ENCODE results near the gene PTPRN2.

The PTPRN2 gene

DNA sequence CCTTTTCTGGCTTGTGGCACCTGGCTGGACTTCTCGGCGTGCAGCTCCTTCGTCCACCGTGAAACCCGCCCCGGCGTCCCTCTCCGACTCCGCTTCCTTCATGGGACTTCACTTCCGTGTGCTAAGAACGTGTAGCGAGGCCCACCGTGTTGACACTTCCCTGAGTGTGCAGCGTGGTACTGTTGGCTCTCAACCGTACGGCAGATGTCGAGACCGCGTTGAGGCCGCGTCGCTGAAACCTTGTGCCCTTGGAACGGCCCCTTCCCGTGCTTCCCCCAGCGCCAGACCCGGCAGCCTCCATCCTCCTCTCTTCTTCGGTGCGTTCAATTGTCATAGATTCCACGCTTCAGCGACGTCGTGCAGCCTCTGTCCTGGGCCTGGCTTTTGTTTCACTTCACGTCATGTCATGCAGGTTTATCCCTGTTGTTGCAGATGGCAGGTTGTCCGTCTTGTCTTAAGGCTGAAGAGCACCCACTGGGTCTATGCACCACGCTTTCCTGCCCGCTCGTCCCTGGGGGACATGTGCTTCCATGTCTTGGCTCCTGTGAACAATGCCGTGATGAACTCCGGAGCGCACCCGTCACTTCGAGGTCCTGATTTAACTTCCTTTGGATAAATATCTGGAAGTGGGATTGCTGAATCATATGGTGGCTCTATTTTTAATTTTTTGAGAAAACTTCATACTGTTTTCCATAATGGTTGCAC, 785.5 kb downstream of the PTPRN2 start:
- Histone ChIP-seq H3K4me1 (ENCODE audit: control insufficient read depth, insufficient read depth, low read length) (no peaks in the 10 kb centered on the region), H3K36me3 (ENCODE audit: control insufficient read depth, insufficient read depth, low read length) (no peaks in the 10 kb centered on the region), H3K4me3 (ENCODE audit: low read depth, low read length) (no peak overlapping the region), H3K9me3 (ENCODE audit: control insufficient read depth, insufficient read depth, low read depth, low read length) (peaks cover 8% of the 10 kb centered on the region; the same call in 1 of the 2 replicates), H3K27me3 (ENCODE audit: control insufficient read depth, insufficient read depth, low read length) (no peaks in the 10 kb centered on the region), H3K27ac (ENCODE audit: low read depth, low read length) (no peak overlapping the region), H3K9ac (ENCODE audit: low read length) (no peak overlapping the region)

- no peaks in the 10 kb centered on the region for H3K27me3 ChIP-seq (ENCODE audit: control insufficient read depth, insufficient read depth, low read length)
- no peaks in the 10 kb centered on the region for H3K4me1 ChIP-seq (ENCODE audit: control insufficient read depth, insufficient read depth, low read length)
- H3K9ac ChIP-seq (ENCODE audit: low read length), result no peak overlapping the region
- H3K4me3 ChIP-seq (ENCODE audit: low read depth, low read length), result no peak overlapping the region
- H3K9me3 ChIP-seq (ENCODE audit: control insufficient read depth, insufficient read depth, low read depth, low read length), result peaks cover 6% of the 10 kb centered on the region; the same call in 1 of the 2 replicates
- H3K27ac ChIP-seq (ENCODE audit: low read depth, low read length), result no peak overlapping the region
- H3K36me3 ChIP-seq (ENCODE audit: control insufficient read depth, insufficient read depth, low read length), result no peaks in the 10 kb centered on the region
Measured at GRCh38 chr7:157801113-157801512, 786.5 kb downstream of the PTPRN2 start.

DNA sequence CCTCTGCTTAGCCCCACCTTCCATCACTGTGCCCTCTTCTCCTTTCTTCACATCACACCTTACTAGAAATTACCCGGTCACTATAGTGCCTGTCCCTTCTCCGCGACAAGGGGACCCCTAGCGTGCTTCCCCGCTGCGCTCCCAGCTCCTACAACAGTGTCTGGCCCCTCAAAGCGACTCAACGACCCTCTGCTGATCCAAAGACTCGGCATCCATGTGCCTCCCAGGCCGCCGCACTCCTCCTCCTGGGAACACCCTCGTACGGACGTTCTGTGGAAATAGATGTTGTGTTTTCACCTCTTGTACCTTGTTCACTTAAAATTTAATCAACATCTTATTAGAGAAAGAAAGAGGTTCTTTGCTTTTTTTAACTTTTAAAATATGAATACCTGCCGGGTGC, 787.3 kb downstream of the PTPRN2 start:
- Histone ChIP-seq H3K4me3 (ENCODE audit: low read depth, low read length) (no peak overlapping the region), H3K27me3 (ENCODE audit: control insufficient read depth, insufficient read depth, low read length) (no peaks in the 10 kb centered on the region), H3K9ac (ENCODE audit: low read length) (no peak overlapping the region), H3K9me3 (ENCODE audit: control insufficient read depth, insufficient read depth, low read depth, low read length) (peaks cover 7% of the 10 kb centered on the region; the same call in 1 of the 2 replicates), H3K4me1 (ENCODE audit: control insufficient read depth, insufficient read depth, low read length) (peaks cover 6% of the 10 kb centered on the region), H3K36me3 (ENCODE audit: control insufficient read depth, insufficient read depth, low read length) (no peaks in the 10 kb centered on the region), H3K27ac (ENCODE audit: low read depth, low read length) (no peak overlapping the region)

GRCh38 chr7:157799076-157799685, 788.4 kb downstream of the PTPRN2 start:
- Histone ChIP-seq H3K4me3 (ENCODE audit: low read depth, low read length) (no peak overlapping the region), H3K27me3 (ENCODE audit: control insufficient read depth, insufficient read depth, low read length) (no peaks in the 10 kb centered on the region), H3K4me1 (ENCODE audit: control insufficient read depth, insufficient read depth, low read length) (peaks cover 16% of the 10 kb centered on the region)

DNA sequence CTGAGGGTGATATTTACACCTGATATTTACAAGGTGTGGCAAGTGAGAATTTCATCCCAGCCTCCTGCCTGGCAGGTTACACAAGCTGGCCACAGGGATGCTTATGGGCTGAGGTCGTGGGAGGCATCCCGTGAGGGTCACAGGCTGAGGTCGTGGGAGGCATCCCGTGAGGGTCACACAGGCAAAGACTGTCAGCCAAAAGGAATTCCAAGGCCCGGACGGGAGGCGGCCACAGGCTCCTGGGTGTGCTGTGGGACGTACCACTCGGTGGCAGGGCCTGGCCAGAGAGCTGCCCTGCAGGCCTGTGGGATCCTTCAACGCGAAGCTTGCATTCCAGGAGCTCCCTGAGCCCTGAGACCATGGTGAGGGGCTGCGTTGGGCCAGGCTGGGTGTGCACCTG, 790.3 kb downstream of the PTPRN2 start:
- Histone ChIP-seq H3K4me3 (ENCODE audit: low read depth, low read length) (no peak overlapping the region), H3K9me3 (ENCODE audit: control insufficient read depth, insufficient read depth, low read depth, low read length) (peaks cover 4% of the 10 kb centered on the region; the same call in 1 of the 2 replicates), H3K36me3 (ENCODE audit: control insufficient read depth, insufficient read depth, low read length) (no peaks in the 10 kb centered on the region), H3K27ac (ENCODE audit: low read depth, low read length) (no peak overlapping the region), H3K4me1 (ENCODE audit: control insufficient read depth, insufficient read depth, low read length) (peaks cover 23% of the 10 kb centered on the region), H3K9ac (ENCODE audit: low read length) (no peak overlapping the region), H3K27me3 (ENCODE audit: control insufficient read depth, insufficient read depth, low read length) (no peaks in the 10 kb centered on the region)

More at GRCh38 chr7:157799076-157799685, 788.4 kb downstream of the PTPRN2 start:
- Histone ChIP-seq H3K36me3 (ENCODE audit: control insufficient read depth, insufficient read depth, low read length) (no peaks in the 10 kb centered on the region), H3K9ac (ENCODE audit: low read length) (no peak overlapping the region), H3K9me3 (ENCODE audit: control insufficient read depth, insufficient read depth, low read depth, low read length) (peaks cover 7% of the 10 kb centered on the region; the same call in 1 of the 2 replicates), H3K27ac (ENCODE audit: low read depth, low read length) (no peak overlapping the region)

GRCh38 chr7:157796846-157797245, 790.8 kb downstream of the PTPRN2 start:
- Histone ChIP-seq H3K9ac (ENCODE audit: low read length) (no peak overlapping the region), H3K4me3 (ENCODE audit: low read depth, low read length) (no peak overlapping the region), H3K27me3 (ENCODE audit: control insufficient read depth, insufficient read depth, low read length) (no peaks in the 10 kb centered on the region), H3K36me3 (ENCODE audit: control insufficient read depth, insufficient read depth, low read length) (no peaks in the 10 kb centered on the region), H3K4me1 (ENCODE audit: control insufficient read depth, insufficient read depth, low read length) (peaks cover 25% of the 10 kb centered on the region), H3K27ac (ENCODE audit: low read depth, low read length) (no peak overlapping the region), H3K9me3 (ENCODE audit: control insufficient read depth, insufficient read depth, low read depth, low read length) (peaks cover 4% of the 10 kb centered on the region; the same call in 1 of the 2 replicates)

DNA sequence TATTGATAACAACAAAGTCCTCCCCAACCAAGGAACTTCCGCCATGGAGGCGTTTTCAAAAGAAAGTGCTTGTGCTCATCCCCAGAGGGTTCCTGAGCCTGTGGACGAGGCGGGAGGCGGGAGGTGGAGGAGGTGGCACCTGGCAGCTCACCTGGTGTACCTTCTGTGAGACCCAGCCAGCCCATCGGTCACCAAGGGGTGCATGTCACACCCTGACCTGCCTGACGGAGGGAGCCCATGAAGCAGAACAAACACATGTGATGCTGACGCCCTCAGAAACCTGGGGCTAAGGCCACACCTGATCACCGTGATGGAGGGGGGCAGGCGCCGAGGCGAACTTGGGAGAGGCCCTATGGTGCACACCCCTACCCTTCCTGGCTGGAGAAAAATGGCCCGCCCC, 792.0 kb downstream of the PTPRN2 start:
- Histone ChIP-seq H3K36me3 (ENCODE audit: control insufficient read depth, insufficient read depth, low read length) (no peaks in the 10 kb centered on the region), H3K27me3 (ENCODE audit: control insufficient read depth, insufficient read depth, low read length) (no peaks in the 10 kb centered on the region), H3K9me3 (ENCODE audit: control insufficient read depth, insufficient read depth, low read depth, low read length) (peaks cover 4% of the 10 kb centered on the region; the same call in 1 of the 2 replicates), H3K9ac (ENCODE audit: low read length) (no peak overlapping the region), H3K4me3 (ENCODE audit: low read depth, low read length) (no peak overlapping the region), H3K4me1 (ENCODE audit: control insufficient read depth, insufficient read depth, low read length) (peaks cover 25% of the 10 kb centered on the region), H3K27ac (ENCODE audit: low read depth, low read length) (no peak overlapping the region)

DNA sequence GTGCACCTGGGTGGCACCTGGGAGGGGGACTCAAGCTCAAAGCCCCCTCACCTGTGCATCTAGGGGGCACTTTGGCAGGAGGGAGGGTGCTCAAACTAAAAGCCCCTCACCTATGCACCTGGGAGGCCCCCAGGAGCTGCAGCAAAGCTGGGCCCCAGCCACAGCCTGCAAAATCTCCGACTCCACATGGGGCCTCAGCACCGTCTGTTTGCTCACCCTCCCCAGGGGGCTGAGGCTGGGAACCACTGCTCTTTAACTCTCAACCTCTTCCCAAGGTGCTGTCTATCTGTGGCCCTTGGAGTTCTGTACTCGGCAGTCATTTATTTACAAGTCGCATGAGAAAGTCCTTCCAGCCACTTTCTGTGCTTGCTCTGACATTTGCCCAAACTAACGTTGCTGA, 792.4 kb downstream of the PTPRN2 start:
- Histone ChIP-seq H3K36me3 (ENCODE audit: control insufficient read depth, insufficient read depth, low read length) (no peaks in the 10 kb centered on the region), H3K27ac (ENCODE audit: low read depth, low read length) (no peak overlapping the region), H3K27me3 (ENCODE audit: control insufficient read depth, insufficient read depth, low read length) (no peaks in the 10 kb centered on the region), H3K4me1 (ENCODE audit: control insufficient read depth, insufficient read depth, low read length) (peaks cover 25% of the 10 kb centered on the region), H3K9ac (ENCODE audit: low read length) (no peak overlapping the region), H3K9me3 (ENCODE audit: control insufficient read depth, insufficient read depth, low read depth, low read length) (peaks cover 4% of the 10 kb centered on the region; the same call in 1 of the 2 replicates), H3K4me3 (ENCODE audit: low read depth, low read length) (no peak overlapping the region)

- Histone ChIP-seq H3K27ac (ENCODE audit: low read depth, low read length) (no peak overlapping the region), H3K27me3 (ENCODE audit: control insufficient read depth, insufficient read depth, low read length) (no peaks in the 10 kb centered on the region), H3K36me3 (ENCODE audit: control insufficient read depth, insufficient read depth, low read length) (no peaks in the 10 kb centered on the region), H3K9me3 (ENCODE audit: control insufficient read depth, insufficient read depth, low read depth, low read length) (peaks cover 8% of the 10 kb centered on the region; the same call in 1 of the 2 replicates), H3K4me1 (ENCODE audit: control insufficient read depth, insufficient read depth, low read length) (peaks cover 25% of the 10 kb centered on the region), H3K4me3 (ENCODE audit: low read depth, low read length) (no peak overlapping the region), H3K9ac (ENCODE audit: low read length) (no peak overlapping the region)
Measured at GRCh38 chr7:157794746-157795065, 792.9 kb downstream of the PTPRN2 start.

DNA sequence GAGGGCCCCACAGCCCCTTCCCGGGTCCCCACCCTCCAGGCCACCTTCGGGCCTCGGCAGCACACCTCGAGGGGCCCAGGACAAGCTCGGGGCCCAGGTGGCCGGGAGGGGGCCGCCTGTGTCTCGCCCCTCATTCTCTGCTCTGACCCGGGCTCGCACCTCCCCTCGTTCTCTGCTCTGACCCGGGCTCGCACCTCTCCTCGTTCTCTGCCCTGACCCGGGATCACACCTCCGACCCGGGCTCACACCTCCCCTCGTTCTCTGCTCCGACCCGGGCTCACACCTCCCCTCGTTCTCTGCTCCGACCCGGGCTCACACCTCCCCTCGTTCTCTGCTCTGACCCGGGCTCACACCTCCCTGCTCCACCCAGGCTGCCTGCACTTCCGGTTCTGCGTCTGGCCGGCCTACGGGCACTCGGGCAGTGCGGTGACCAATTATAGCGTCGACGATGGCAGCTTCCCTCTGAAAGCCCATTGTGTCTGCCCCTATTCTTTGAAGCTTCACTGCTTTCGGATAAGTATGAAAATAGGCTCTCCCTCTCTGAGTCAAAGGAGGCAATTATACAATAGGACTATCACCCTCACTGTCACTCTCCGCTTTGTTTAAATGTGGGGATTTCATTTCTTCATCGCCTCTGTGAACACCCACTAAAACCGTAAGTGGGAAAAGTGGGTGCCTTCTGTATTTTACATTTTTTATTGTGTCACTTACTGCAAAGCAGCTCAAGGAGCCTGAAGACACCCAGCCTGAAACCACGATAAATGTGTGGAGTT, 793.5 kb downstream of the PTPRN2 start:
- Histone ChIP-seq H3K27me3 (ENCODE audit: control insufficient read depth, insufficient read depth, low read length) (no peaks in the 10 kb centered on the region), H3K4me3 (ENCODE audit: low read depth, low read length) (no peak overlapping the region), H3K9me3 (ENCODE audit: control insufficient read depth, insufficient read depth, low read depth, low read length) (peaks cover 9% of the 10 kb centered on the region; the same call in 1 of the 2 replicates), H3K9ac (ENCODE audit: low read length) (no peak overlapping the region), H3K36me3 (ENCODE audit: control insufficient read depth, insufficient read depth, low read length) (no peaks in the 10 kb centered on the region), H3K27ac (ENCODE audit: low read depth, low read length) (no peak overlapping the region), H3K4me1 (ENCODE audit: control insufficient read depth, insufficient read depth, low read length) (peaks cover 25% of the 10 kb centered on the region)

DNA sequence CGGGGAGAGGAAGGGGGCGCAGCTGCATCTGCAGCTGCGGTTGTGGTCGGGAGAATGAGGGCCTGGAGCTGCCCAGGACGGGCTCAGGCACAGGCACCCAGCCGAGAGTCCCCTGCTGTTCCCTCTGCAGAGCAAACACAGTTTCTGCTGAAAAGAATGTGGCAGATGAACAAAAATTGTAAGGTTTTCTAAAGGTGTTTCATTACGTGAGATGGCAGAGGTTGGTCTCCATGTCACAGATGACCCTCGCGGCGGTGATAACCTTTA, 794.6 kb downstream of the PTPRN2 start:
- H3K27me3 ChIP-seq (ENCODE audit: control insufficient read depth, insufficient read depth, low read length), result no peaks in the 10 kb centered on the region
- H3K27ac ChIP-seq (ENCODE audit: low read depth, low read length), result no peak overlapping the region
- H3K9me3 ChIP-seq (ENCODE audit: control insufficient read depth, insufficient read depth, low read depth, low read length), result peaks cover 9% of the 10 kb centered on the region; the same call in 1 of the 2 replicates
- H3K4me3 ChIP-seq (ENCODE audit: low read depth, low read length), result no peak overlapping the region
- H3K9ac ChIP-seq (ENCODE audit: low read length), result no peak overlapping the region
- peaks cover 25% of the 10 kb centered on the region for H3K4me1 ChIP-seq (ENCODE audit: control insufficient read depth, insufficient read depth, low read length)
- no peaks in the 10 kb centered on the region for H3K36me3 ChIP-seq (ENCODE audit: control insufficient read depth, insufficient read depth, low read length)
